ENCODE data around the gene SLC12A9. TPM values are rescaled to one million over a fixed set of nuclear protein-coding genes. Genes with fewer than 3 reads are reported as not detected.
"Not testable (repeated sequence)": the region's sequence is repeated elsewhere in the genome, so short reads cannot be mapped to it uniquely, and the experiment has no call there.

SLC12A9 gene
- 15.3 TPM for polyA plus RNA-seq (2012; ENCODE audit: insufficient read depth, insufficient read length)

- peak within 1 kb of the TSS; percentile 63 for H3K4me3 ChIP-seq (ENCODE audit: low read length)
- DNase-seq (ENCODE audit: low read depth, low spot score), result peak; percentile 78
Observed at GRCh38 chr7:100852048-100852872, at the start of gene SLC12A9. TSS of gene SLC12A9 (plus strand) at chr7:100852713. CDS start at chr7:100854198, 1,485 bp downstream.

GRCh38 chr7:100802951-100803350 lies 49.6 kb upstream of the SLC12A9 start:
- no peak overlapping the region for H3K4me3 ChIP-seq (ENCODE audit: low read length)
- no peak for DNase-seq (ENCODE audit: low read depth, low spot score)

- H3K4me3 ChIP-seq (ENCODE audit: low read length), result no peak overlapping the region
- DNase-seq (ENCODE audit: low read depth, low spot score), result peak; percentile 69
Observed at GRCh38 chr7:100803398-100804161, 48.9 kb upstream of the SLC12A9 start.

GRCh38 chr7:100804681-100805431 lies 47.7 kb upstream of the SLC12A9 start:
- DNase-seq (ENCODE audit: low read depth, low spot score), result no peak
- no peak overlapping the region for H3K4me3 ChIP-seq (ENCODE audit: low read length)

- no peak overlapping the region for H3K4me3 ChIP-seq (ENCODE audit: low read length)
- no peak for DNase-seq (ENCODE audit: low read depth, low spot score)
Observed at GRCh38 chr7:100806276-100806675, 46.2 kb upstream of the SLC12A9 start.

GRCh38 chr7:100806883-100807282 lies 45.6 kb upstream of the SLC12A9 start:
- not testable (repeated sequence) for H3K4me3 ChIP-seq (ENCODE audit: low read length); DNase-seq (ENCODE audit: low read depth, low spot score)

GRCh38 chr7:100808354-100808875 lies 44.1 kb upstream of the SLC12A9 start:
- no peak overlapping the region for H3K4me3 ChIP-seq (ENCODE audit: low read length)
- no peak for DNase-seq (ENCODE audit: low read depth, low spot score)

- H3K4me3 ChIP-seq (ENCODE audit: low read length), result no peak overlapping the region
- no peak for DNase-seq (ENCODE audit: low read depth, low spot score)
Observed at GRCh38 chr7:100811480-100811879, 41.0 kb upstream of the SLC12A9 start.

- H3K4me3 ChIP-seq (ENCODE audit: low read length), result no peak overlapping the region
- no peak for DNase-seq (ENCODE audit: low read depth, low spot score)
Observed at GRCh38 chr7:100812729-100813128, 39.8 kb upstream of the SLC12A9 start.

GRCh38 chr7:100816515-100816914 lies 36.0 kb upstream of the SLC12A9 start:
- DNase-seq (ENCODE audit: low read depth, low spot score); H3K4me3 ChIP-seq (ENCODE audit: low read length): not testable (repeated sequence)

GRCh38 chr7:100817097-100817496 lies 35.4 kb upstream of the SLC12A9 start:
- no peak overlapping the region for H3K4me3 ChIP-seq (ENCODE audit: low read length)
- DNase-seq (ENCODE audit: low read depth, low spot score), result no peak

- DNase-seq (ENCODE audit: low read depth, low spot score), result no peak
- H3K4me3 ChIP-seq (ENCODE audit: low read length), result no peak overlapping the region
Observed at GRCh38 chr7:100818366-100818765, 34.1 kb upstream of the SLC12A9 start.

GRCh38 chr7:100818825-100819224 lies 33.7 kb upstream of the SLC12A9 start:
- DNase-seq (ENCODE audit: low read depth, low spot score), result no peak
- H3K4me3 ChIP-seq (ENCODE audit: low read length), result no peak overlapping the region

- H3K4me3 ChIP-seq (ENCODE audit: low read length), result no peak overlapping the region
- no peak for DNase-seq (ENCODE audit: low read depth, low spot score)
Observed at GRCh38 chr7:100819586-100819985, 32.9 kb upstream of the SLC12A9 start.

GRCh38 chr7:100822236-100823139 lies 30.0 kb upstream of the SLC12A9 start:
- H3K4me3 ChIP-seq (ENCODE audit: low read length), result no peak overlapping the region
- no peak for DNase-seq (ENCODE audit: low read depth, low spot score)

- DNase-seq (ENCODE audit: low read depth, low spot score), result no peak
- H3K4me3 ChIP-seq (ENCODE audit: low read length), result no peak overlapping the region
Observed at GRCh38 chr7:100823140-100823525, 29.4 kb upstream of the SLC12A9 start.

GRCh38 chr7:100823534-100823933 lies 29.0 kb upstream of the SLC12A9 start:
- no peak for DNase-seq (ENCODE audit: low read depth, low spot score)
- no peak overlapping the region for H3K4me3 ChIP-seq (ENCODE audit: low read length)

GRCh38 chr7:100824499-100825214 lies 27.9 kb upstream of the SLC12A9 start:
- DNase-seq (ENCODE audit: low read depth, low spot score), result no peak
- no peak overlapping the region for H3K4me3 ChIP-seq (ENCODE audit: low read length)
